Glutamatergic neuron (in vitro differentiated cells): ENCODE measurements around the gene GRAP2. TPM values are rescaled to one million over a fixed set of nuclear protein-coding genes. Genes with fewer than 3 reads are reported as not detected.

Experiments used
- DNase-seq: peaks from one replicate; pipeline ENCODE4 v3.0.0; 2022
- H3K27ac Mint-ChIP-seq: one replicate; pipeline ENCODE4 v1.8.0; 2020; ENCODE audit warnings: mild to moderate bottlenecking, mixed read lengths, inconsistent platforms; ENCODE audit not compliant: unreplicated experiment
- H3K27me3 Mint-ChIP-seq: one replicate; pipeline ENCODE4 v1.8.0; 2020; ENCODE audit warnings: mild to moderate bottlenecking, moderate library complexity, mixed read lengths, inconsistent platforms; ENCODE audit not compliant: unreplicated experiment
- H3K36me3 Mint-ChIP-seq: one replicate; pipeline ENCODE4 v1.8.0; 2020; ENCODE audit warnings: mild to moderate bottlenecking, mixed read lengths, inconsistent platforms; ENCODE audit not compliant: unreplicated experiment
- H3K4me1 Mint-ChIP-seq: one replicate; pipeline ENCODE4 v1.8.0; 2020; ENCODE audit warnings: mild to moderate bottlenecking, low read depth, mixed read lengths, inconsistent platforms; ENCODE audit not compliant: unreplicated experiment
- H3K4me3 Mint-ChIP-seq: one replicate; pipeline ENCODE4 v1.8.0; 2020; ENCODE audit warnings: mild to moderate bottlenecking, mixed read lengths, inconsistent platforms; ENCODE audit not compliant: unreplicated experiment
- H3K9me3 Mint-ChIP-seq: one replicate; pipeline ENCODE4 v1.8.0; 2020; ENCODE audit warnings: mild to moderate bottlenecking, moderate library complexity, mixed read lengths, inconsistent platforms; ENCODE audit not compliant: unreplicated experiment
- CTCF ChIP-seq: fragments of 200-600 bp; sonication (generic); IDR thresholded peaks from one replicate; pipeline ENCODE4 v1.5.0; 2021; ENCODE audit not compliant: partially characterized antibody, unreplicated experiment
- total RNA-seq: library from RNA; stranded (reverse); fragmentation: NEBNext Ultra II Directional; extraction: Animal tissue kit (Norgen Biotek cat#: 25700); gene quantifications from one replicate; pipeline ENCODE4 v1.2.1, GENCODE V29; 2021; ENCODE audit not compliant: unreplicated experiment

GRAP2 gene
- total RNA-seq, 1 donor from 2014 or later, result not detected

GRCh38 chr22:39935116-39935515 lies 34.2 kb downstream of the GRAP2 start:
- Mint-ChIP-seq H3K27me3 (no peaks in the 10 kb centered on the region), H3K4me1 (no peaks in the 10 kb centered on the region), H3K36me3 (no peaks in the 10 kb centered on the region), H3K4me3 (no peak overlapping the region), H3K27ac (no peak overlapping the region), H3K9me3 (peaks cover 2% of the 10 kb centered on the region)
- no peak for TF ChIP-seq CTCF
- no peak for DNase-seq

- H3K4me1 Mint-ChIP-seq, result peaks cover 3% of the 10 kb centered on the region
These were observed 34.7 kb downstream of the GRAP2 start for GRCh38 chr22:39935612-39936011.

GRCh38 chr22:39936523-39937145 lies 35.8 kb downstream of the GRAP2 start:
- TF ChIP-seq CTCF, result no peak
- H3K27ac Mint-ChIP-seq, result no peak overlapping the region
- no peaks in the 10 kb centered on the region for H3K27me3 Mint-ChIP-seq
- H3K4me3 Mint-ChIP-seq, result no peak overlapping the region
- peaks cover 2% of the 10 kb centered on the region for H3K9me3 Mint-ChIP-seq
- DNase-seq, result no peak
- H3K36me3 Mint-ChIP-seq, result no peaks in the 10 kb centered on the region
- H3K4me1 Mint-ChIP-seq, result peaks cover 7% of the 10 kb centered on the region

More at GRCh38 chr22:39935612-39936011, 34.7 kb downstream of the GRAP2 start:
- Mint-ChIP-seq H3K4me3 (no peak overlapping the region), H3K9me3 (peaks cover 2% of the 10 kb centered on the region), H3K27ac (no peak overlapping the region), H3K36me3 (no peaks in the 10 kb centered on the region), H3K27me3 (no peaks in the 10 kb centered on the region)
- DNase-seq, result no peak
- no peak for TF ChIP-seq CTCF

- no peak overlapping the region for H3K4me3 Mint-ChIP-seq
- no peaks in the 10 kb centered on the region for H3K36me3 Mint-ChIP-seq
- peaks cover 7% of the 10 kb centered on the region for H3K4me1 Mint-ChIP-seq
- DNase-seq, result no peak
- TF ChIP-seq CTCF, result no peak
- no peak overlapping the region for H3K27ac Mint-ChIP-seq
- H3K9me3 Mint-ChIP-seq, result peaks cover 2% of the 10 kb centered on the region
- H3K27me3 Mint-ChIP-seq, result no peaks in the 10 kb centered on the region
These were observed 37.0 kb downstream of the GRAP2 start for GRCh38 chr22:39937906-39938305.

GRCh38 chr22:39938509-39939111 lies 37.7 kb downstream of the GRAP2 start:
- TF ChIP-seq CTCF, result no peak
- Mint-ChIP-seq H3K4me1 (peaks cover 9% of the 10 kb centered on the region), H3K4me3 (no peak overlapping the region), H3K27ac (no peak overlapping the region), H3K9me3 (no peaks in the 10 kb centered on the region), H3K36me3 (no peaks in the 10 kb centered on the region), H3K27me3 (no peaks in the 10 kb centered on the region)
- DNase-seq, result no peak
